Measurements from ENCODE around the gene C11orf68. TPM values are rescaled to one million over a fixed set of nuclear protein-coding genes. Genes with fewer than 3 reads are reported as not detected.
A peak's percentile ranks its signal among the peaks of the same experiment; 100 is the strongest.

Gene C11orf68
- total and polyA plus RNA-seq, 9 of the 15 experiments (the other 6 are each of a cell fraction or from before 2014, with no cell fraction given): 3.6 to 35.9 (median 12.8) TPM

DNA sequence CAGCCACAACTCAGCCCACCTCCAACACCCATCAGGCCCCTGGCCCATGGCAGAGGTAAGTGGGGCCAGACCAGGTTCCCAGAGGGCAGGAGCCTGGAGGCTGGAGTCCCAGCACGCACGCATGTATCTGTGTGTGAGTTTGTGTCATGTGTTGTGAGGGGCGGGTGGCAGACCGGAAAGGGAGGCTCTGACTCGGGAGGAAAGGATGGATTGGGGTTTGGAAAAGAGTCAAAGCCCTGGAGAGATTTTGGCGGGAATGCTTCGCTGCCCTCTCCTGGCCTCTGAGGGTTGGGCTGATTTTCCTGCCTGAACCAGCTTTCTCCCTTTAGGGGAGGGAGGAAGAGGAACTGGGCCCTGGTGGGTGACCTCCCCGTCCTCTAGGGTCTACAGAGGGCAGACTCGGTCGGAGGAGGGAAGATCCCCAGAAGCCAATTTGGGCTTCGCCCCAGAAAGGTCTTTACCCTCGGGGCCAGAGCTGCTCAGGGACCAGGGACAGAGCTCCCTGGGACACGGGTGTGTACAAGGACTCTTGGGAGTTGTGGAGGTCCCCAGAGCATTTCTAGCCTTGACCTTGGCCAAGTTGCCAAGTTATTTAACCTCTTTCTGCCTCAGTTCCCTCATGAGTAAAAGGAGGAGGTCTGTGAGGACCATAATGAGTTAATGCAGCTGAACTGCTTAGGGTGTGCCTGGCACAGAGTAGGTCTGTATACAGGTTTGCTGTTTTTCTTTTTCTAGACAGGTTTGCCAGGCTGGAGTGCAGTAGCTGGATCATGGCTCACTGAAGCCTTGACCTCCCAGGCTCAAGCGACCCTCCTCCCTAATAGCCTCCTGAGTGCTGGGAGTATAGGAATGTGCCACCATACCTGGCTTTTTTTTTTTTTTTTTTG lies 6.9 kb downstream of the C11orf68 start (continued):
- TF ChIP-seq, protein P1, sequence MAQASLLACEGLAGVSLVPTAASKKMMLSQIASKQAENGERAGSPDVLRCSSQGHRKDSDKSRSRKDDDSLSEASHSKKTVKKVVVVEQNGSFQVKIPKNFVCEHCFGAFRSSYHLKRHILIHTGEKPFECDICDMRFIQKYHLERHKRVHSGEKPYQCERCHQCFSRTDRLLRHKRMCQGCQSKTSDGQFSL (CRISPR knock-in tag; IDR thresholded peaks at IDR 0.05): 0 out of 2 replicates have a peak, but pooled peaks have one; percentile 39
- TF ChIP-seq, protein P1 (tag; IDR thresholded peaks at IDR 0.05): no peak
- TF ChIP-seq MTA3 (IDR thresholded peaks at IDR 0.05; ENCODE audit: borderline replicate concordance) (0 out of 2 replicates have a peak, but pooled peaks have one; percentile 21), NEUROD1 (IDR thresholded peaks at IDR 0.05; ENCODE audit: borderline replicate concordance, low read depth, low read length, partially characterized antibody) (peak; percentile 27), ZNF764 (CRISPR knock-in tag; IDR thresholded peaks at IDR 0.05; ENCODE audit: low read depth) (no peak), TRIM28 (IDR thresholded peaks at IDR 0.05) (no peak), SMARCE1 (IDR thresholded peaks at IDR 0.05) (no peak), CREBBP (IDR thresholded peaks at IDR 0.05; ENCODE audit: low read depth, low read length) (no peak), SAP30 (IDR thresholded peaks at IDR 0.05; ENCODE audit: borderline replicate concordance, insufficient read depth, low read depth, low read length, poor library complexity, severe bottlenecking) (peak; percentile 42), DACH1 (IDR thresholded peaks at IDR 0.05; ENCODE audit: partially characterized antibody) (no peak), CTBP1 (IDR thresholded peaks at IDR 0.05; ENCODE audit: borderline replicate concordance) (peak; percentile 65; the same call in 1 of the 2 replicates)
- TF ChIP-seq, protein P2, sequence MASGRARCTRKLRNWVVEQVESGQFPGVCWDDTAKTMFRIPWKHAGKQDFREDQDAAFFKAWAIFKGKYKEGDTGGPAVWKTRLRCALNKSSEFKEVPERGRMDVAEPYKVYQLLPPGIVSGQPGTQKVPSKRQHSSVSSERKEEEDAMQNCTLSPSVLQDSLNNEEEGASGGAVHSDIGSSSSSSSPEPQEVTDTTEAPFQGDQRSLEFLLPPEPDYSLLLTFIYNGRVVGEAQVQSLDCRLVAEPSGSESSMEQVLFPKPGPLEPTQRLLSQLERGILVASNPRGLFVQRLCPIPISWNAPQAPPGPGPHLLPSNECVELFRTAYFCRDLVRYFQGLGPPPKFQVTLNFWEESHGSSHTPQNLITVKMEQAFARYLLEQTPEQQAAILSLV (tag; IDR thresholded peaks at IDR 0.05): no peak
- TF ChIP-seq, protein P3, sequence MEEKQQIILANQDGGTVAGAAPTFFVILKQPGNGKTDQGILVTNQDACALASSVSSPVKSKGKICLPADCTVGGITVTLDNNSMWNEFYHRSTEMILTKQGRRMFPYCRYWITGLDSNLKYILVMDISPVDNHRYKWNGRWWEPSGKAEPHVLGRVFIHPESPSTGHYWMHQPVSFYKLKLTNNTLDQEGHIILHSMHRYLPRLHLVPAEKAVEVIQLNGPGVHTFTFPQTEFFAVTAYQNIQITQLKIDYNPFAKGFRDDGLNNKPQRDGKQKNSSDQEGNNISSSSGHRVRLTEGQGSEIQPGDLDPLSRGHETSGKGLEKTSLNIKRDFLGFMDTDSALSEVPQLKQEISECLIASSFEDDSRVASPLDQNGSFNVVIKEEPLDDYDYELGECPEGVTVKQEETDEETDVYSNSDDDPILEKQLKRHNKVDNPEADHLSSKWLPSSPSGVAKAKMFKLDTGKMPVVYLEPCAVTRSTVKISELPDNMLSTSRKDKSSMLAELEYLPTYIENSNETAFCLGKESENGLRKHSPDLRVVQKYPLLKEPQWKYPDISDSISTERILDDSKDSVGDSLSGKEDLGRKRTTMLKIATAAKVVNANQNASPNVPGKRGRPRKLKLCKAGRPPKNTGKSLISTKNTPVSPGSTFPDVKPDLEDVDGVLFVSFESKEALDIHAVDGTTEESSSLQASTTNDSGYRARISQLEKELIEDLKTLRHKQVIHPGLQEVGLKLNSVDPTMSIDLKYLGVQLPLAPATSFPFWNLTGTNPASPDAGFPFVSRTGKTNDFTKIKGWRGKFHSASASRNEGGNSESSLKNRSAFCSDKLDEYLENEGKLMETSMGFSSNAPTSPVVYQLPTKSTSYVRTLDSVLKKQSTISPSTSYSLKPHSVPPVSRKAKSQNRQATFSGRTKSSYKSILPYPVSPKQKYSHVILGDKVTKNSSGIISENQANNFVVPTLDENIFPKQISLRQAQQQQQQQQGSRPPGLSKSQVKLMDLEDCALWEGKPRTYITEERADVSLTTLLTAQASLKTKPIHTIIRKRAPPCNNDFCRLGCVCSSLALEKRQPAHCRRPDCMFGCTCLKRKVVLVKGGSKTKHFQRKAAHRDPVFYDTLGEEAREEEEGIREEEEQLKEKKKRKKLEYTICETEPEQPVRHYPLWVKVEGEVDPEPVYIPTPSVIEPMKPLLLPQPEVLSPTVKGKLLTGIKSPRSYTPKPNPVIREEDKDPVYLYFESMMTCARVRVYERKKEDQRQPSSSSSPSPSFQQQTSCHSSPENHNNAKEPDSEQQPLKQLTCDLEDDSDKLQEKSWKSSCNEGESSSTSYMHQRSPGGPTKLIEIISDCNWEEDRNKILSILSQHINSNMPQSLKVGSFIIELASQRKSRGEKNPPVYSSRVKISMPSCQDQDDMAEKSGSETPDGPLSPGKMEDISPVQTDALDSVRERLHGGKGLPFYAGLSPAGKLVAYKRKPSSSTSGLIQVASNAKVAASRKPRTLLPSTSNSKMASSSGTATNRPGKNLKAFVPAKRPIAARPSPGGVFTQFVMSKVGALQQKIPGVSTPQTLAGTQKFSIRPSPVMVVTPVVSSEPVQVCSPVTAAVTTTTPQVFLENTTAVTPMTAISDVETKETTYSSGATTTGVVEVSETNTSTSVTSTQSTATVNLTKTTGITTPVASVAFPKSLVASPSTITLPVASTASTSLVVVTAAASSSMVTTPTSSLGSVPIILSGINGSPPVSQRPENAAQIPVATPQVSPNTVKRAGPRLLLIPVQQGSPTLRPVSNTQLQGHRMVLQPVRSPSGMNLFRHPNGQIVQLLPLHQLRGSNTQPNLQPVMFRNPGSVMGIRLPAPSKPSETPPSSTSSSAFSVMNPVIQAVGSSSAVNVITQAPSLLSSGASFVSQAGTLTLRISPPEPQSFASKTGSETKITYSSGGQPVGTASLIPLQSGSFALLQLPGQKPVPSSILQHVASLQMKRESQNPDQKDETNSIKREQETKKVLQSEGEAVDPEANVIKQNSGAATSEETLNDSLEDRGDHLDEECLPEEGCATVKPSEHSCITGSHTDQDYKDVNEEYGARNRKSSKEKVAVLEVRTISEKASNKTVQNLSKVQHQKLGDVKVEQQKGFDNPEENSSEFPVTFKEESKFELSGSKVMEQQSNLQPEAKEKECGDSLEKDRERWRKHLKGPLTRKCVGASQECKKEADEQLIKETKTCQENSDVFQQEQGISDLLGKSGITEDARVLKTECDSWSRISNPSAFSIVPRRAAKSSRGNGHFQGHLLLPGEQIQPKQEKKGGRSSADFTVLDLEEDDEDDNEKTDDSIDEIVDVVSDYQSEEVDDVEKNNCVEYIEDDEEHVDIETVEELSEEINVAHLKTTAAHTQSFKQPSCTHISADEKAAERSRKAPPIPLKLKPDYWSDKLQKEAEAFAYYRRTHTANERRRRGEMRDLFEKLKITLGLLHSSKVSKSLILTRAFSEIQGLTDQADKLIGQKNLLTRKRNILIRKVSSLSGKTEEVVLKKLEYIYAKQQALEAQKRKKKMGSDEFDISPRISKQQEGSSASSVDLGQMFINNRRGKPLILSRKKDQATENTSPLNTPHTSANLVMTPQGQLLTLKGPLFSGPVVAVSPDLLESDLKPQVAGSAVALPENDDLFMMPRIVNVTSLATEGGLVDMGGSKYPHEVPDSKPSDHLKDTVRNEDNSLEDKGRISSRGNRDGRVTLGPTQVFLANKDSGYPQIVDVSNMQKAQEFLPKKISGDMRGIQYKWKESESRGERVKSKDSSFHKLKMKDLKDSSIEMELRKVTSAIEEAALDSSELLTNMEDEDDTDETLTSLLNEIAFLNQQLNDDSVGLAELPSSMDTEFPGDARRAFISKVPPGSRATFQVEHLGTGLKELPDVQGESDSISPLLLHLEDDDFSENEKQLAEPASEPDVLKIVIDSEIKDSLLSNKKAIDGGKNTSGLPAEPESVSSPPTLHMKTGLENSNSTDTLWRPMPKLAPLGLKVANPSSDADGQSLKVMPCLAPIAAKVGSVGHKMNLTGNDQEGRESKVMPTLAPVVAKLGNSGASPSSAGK (IDR thresholded peaks at IDR 0.05): peak; percentile 66
